Measurements from ENCODE around the gene TMEM8B. TPM values are rescaled to one million over a fixed set of nuclear protein-coding genes. Genes with fewer than 3 reads are reported as not detected.

The TMEM8B gene
- total and polyA plus RNA-seq, 2 donors from 2014 or later, result 17.6 to 18.3 TPM

DNA sequence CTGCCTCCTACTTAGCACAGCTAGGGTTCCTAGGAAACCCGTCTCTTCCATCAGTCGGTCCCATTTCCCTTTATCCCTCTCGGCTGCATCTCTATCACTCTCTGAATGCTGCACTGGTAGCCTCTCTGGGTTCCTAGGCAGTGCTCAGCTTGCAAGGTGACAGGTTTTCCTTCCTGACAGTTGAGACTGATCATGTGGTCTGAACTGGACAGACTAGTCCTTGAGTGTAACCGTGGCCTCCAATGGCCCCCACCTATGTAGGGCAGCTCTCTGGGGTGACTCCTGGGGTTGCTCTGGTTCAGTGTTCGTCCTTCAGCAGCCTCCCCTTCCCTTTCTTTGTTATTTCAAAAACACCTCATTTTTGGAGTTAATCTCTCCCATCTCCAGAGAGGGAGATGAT, 3.8 kb downstream of the TMEM8B start:
- DNase-seq (peak in 1 of 5 donors; percentile 23), FAIRE-seq (no peak)
- no peaks in the 10 kb centered on the region for H3K36me3 ChIP-seq (ENCODE audit: control insufficient read depth in 2 of 3, insufficient read depth in 3 of 3, low read length in 3 of 3)
- peaks cover 0 to 36% (median 20%) of the 10 kb centered on the region in 3 donors for H3K4me1 ChIP-seq (ENCODE audit: control insufficient read depth in 2 of 3, insufficient read depth in 2 of 3, low read depth in 1 of 3, low read length in 3 of 3)
- H3K27ac ChIP-seq (ENCODE audit: low read depth in 2 of 2, low read length in 2 of 2), result peak overlapping the region; percentile 44 to 52
- no peak for TF ChIP-seq CTCF (IDR thresholded peaks at IDR 0.05; ENCODE audit: borderline replicate concordance, extremely low read depth, insufficient read depth)
- H3K4me3 ChIP-seq (ENCODE audit: low read length in 3 of 3), result no peak overlapping the region
- H3K9me3 ChIP-seq (ENCODE audit: control insufficient read depth in 2 of 3, insufficient read depth in 1 of 3, low read length in 3 of 3), result no peaks in the 10 kb centered on the region
- no peak overlapping the region for H3K9ac ChIP-seq (ENCODE audit: low read length in 3 of 3)
- H3K27me3 ChIP-seq (ENCODE audit: control insufficient read depth, insufficient read depth, low read length), result no peaks in the 10 kb centered on the region
- intact Hi-C loops (cut with DNase I), result no loop called here

DNA sequence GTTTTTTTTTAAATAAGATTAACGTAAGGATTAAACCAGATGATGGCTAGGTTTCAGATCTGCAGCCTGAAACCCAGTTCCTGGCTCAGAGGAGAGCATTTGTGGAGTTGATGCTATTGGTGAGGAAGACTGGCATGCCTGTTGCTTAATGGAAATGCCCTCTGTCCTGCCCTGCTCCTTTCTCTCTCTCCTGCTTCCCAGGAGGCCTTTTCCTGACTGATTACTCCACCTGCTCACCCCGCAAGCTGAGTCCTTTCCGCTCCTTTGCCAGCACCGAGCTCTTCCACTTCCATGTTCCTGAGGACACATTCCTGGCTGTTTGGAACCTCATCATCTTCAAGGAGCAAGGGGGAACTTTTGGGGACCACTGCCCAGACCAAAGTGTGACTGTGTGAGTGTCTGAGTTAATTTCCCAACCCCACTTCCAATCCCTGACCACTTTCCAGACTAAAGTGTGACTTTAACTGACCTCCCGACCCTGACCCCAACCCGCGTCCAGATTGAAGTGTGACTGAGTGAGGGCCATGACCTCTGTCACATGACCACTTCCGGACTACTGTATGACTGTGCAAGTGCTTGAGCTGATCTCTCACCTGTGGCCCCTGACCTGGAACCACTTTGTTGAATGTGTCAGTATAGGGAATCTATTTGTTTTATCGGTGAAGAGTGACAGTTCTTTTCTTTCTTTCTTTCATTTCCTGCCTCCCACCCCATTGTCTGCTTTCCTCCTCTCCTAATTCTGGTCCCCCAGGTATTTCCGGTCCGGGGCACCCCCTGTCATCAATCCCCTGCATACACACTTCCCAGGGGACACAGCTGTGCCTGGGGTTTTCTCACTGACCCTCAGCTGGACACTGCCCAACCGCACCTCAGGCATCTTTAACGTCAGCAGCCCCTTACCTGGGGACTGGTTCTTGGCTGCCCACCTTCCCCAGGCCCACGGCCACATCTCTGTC, 5.5 kb downstream of the TMEM8B start:
- intact Hi-C loops (cut with DNase I), result no loop called here
- Histone ChIP-seq H3K4me1 (ENCODE audit: control insufficient read depth in 2 of 3, insufficient read depth in 2 of 3, low read depth in 1 of 3, low read length in 3 of 3) (peaks cover 0 to 33% (median 15%) of the 10 kb centered on the region in 3 donors), H3K27ac (ENCODE audit: low read depth in 2 of 2, low read length in 2 of 2) (peak overlapping the region; percentile 42 to 52)

DNA sequence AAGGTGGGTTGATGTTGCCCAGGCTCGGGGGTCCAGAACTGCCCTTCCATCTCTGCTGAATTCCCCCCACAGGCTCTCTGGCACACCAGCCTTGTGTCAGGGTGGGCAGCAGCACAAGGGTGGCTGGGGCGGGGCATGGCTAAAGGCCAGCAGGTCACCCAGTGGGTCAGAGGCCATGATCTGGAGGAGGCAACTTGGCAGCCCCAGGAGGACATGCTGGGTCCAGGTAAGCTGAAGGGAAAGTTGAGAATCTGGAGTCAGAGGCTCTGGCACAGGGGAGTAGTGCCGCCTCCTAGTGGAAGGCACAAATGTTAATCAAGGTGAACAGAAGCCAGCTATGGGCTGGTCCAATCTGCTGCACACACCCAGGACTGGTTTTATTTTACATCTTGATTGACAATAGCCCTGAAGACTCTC, 6.2 kb downstream of the TMEM8B start:
- H3K27me3 ChIP-seq (ENCODE audit: control insufficient read depth, insufficient read depth, low read length), result no peaks in the 10 kb centered on the region
- H3K9me3 ChIP-seq (ENCODE audit: control insufficient read depth in 2 of 3, insufficient read depth in 1 of 3, low read length in 3 of 3), result no peaks in the 10 kb centered on the region
- no peak for FAIRE-seq
- no peak overlapping the region for H3K9ac ChIP-seq (ENCODE audit: low read length in 3 of 3)
- H3K4me3 ChIP-seq (ENCODE audit: low read length in 3 of 3), result no peak overlapping the region
- H3K4me1 ChIP-seq (ENCODE audit: control insufficient read depth in 2 of 3, insufficient read depth in 2 of 3, low read depth in 1 of 3, low read length in 3 of 3), result peaks cover 0 to 27% (median 9%) of the 10 kb centered on the region in 3 donors
- TF ChIP-seq CTCF (IDR thresholded peaks at IDR 0.05; ENCODE audit: borderline replicate concordance, extremely low read depth, insufficient read depth), result no peak
- DNase-seq, result no peak
- H3K27ac ChIP-seq (ENCODE audit: low read depth in 2 of 2, low read length in 2 of 2), result no peak overlapping the region
- intact Hi-C loops (cut with DNase I), result no loop called here
- H3K36me3 ChIP-seq (ENCODE audit: control insufficient read depth in 2 of 3, insufficient read depth in 3 of 3, low read length in 3 of 3), result no peaks in the 10 kb centered on the region

More for the DNA sequence above, 5.5 kb downstream of the TMEM8B start:
- peak overlapping the region in 1 of 3 donors; percentile 34 for H3K9ac ChIP-seq (ENCODE audit: low read length in 3 of 3)
- no peak overlapping the region for H3K4me3 ChIP-seq (ENCODE audit: low read length in 3 of 3)
- no peaks in the 10 kb centered on the region for H3K36me3 ChIP-seq (ENCODE audit: control insufficient read depth in 2 of 3, insufficient read depth in 3 of 3, low read length in 3 of 3)
- FAIRE-seq (no peak), DNase-seq (no peak)
- H3K27me3 ChIP-seq (ENCODE audit: control insufficient read depth, insufficient read depth, low read length), result no peaks in the 10 kb centered on the region
- no peak for TF ChIP-seq CTCF (IDR thresholded peaks at IDR 0.05; ENCODE audit: borderline replicate concordance, extremely low read depth, insufficient read depth)
- H3K9me3 ChIP-seq (ENCODE audit: control insufficient read depth in 2 of 3, insufficient read depth in 1 of 3, low read length in 3 of 3), result no peaks in the 10 kb centered on the region

Measured in kidney (tissue), 14 donors.